Activated T-helper 1 cell treated with anti-CD3 and anti-CD28 coated beads, Interleukin-12 subunit alpha, Interleukin-12 subunit beta, Interleukin-2, Interleukin-4 antibody, amounts not matched to agents 30 ng/mL and 10 ng/mL and 1 ng/mL, durations not matched to agents 14 hours and 24 hours and 36 hours (primary cell): ENCODE measurements around the gene RASD1. TPM values are rescaled to one million over a fixed set of nuclear protein-coding genes. Genes with fewer than 3 reads are reported as not detected.

Experiments used
- DNase-seq: peaks from one replicate; pipeline ENCODE4 v3.0.0; 2021; ENCODE audit warnings: low spot score
- H3K27ac Mint-ChIP-seq: one replicate; pipeline ENCODE4 v1.8.0; 2021; ENCODE audit warnings: mild to moderate bottlenecking, mixed read lengths
- H3K27me3 Mint-ChIP-seq: one replicate; pipeline ENCODE4 v1.8.0; 2022; ENCODE audit warnings: mild to moderate bottlenecking, moderate library complexity, mixed read lengths; ENCODE audit not compliant: insufficient read depth
- H3K36me3 Mint-ChIP-seq: one replicate; pipeline ENCODE4 v1.8.0; 2021; ENCODE audit warnings: low read depth, mixed read lengths
- H3K4me1 Mint-ChIP-seq: one replicate; pipeline ENCODE4 v1.8.0; 2021; ENCODE audit warnings: low read depth, mixed read lengths
- H3K4me3 Mint-ChIP-seq: one replicate; pipeline ENCODE4 v1.8.0; 2021; ENCODE audit warnings: mild to moderate bottlenecking, moderate library complexity, mixed read lengths
- H3K9me3 Mint-ChIP-seq: one replicate; pipeline ENCODE4 v1.8.0; 2021; ENCODE audit warnings: mixed read lengths
- intact Hi-C: fragments of 100-400 bp; cut with micrococcal nuclease; formaldehyde crosslinking; loops from one replicate; pipeline ENCODE4 v1.15.1; 2024
- total RNA-seq: library from RNA; stranded (reverse); gene quantifications from 2 replicates; pipeline ENCODE4 v1.2.3, GENCODE V29; 2022

RASD1 gene
- total RNA-seq, 1 donor from 2014 or later: 12.9 TPM

GRCh38 chr17:17503566-17504130 lies 7.5 kb upstream of the RASD1 start:
- no peak for DNase-seq
- no peaks in the 10 kb centered on the region for H3K36me3 Mint-ChIP-seq
- H3K4me1 Mint-ChIP-seq: no peaks in the 10 kb centered on the region
- no peaks in the 10 kb centered on the region for H3K9me3 Mint-ChIP-seq
- intact Hi-C loops: no loop called here
- no peak overlapping the region for H3K4me3 Mint-ChIP-seq
- peaks cover 3% of the 10 kb centered on the region for H3K27me3 Mint-ChIP-seq
- no peak overlapping the region for H3K27ac Mint-ChIP-seq

DNA sequence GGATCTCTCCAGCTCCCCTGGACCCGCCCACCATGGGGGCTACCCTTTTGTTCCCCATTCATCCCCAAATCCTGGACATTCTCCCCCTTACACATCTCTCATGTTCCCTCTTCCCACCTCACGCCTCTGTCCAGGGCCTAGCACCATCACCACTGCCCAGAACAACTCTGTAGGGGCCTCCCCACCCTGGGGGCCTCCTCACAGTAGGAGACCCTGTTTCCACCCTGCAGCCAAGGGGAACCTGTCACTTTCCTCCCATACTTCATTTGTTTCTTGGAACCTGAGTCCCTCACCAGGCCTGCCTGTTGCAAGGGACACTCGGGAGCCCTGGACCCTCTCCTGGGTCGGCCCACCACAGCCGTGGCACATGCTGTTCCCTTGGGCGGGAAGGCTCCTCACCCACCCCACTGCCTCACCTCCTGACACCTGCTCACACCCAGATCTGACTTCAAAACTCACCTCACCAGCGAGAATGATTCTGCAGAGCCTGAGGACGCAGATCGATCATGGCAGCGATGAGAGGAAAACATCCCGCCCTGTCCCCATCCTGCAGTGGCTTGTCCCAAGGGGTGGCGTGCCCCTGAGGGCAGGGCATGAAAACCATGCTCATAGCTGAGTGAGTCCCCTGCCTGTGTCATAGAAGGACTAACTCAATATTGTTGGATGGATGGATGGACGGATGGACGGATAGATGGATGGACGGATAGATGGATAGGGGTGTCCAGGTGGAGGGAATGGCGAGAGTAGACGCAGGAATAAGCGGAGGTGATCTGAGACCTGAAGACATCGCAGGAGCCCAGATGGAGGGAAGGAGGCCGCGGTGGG lies 6.8 kb upstream of the RASD1 start:
- Mint-ChIP-seq H3K27me3 (peaks cover 3% of the 10 kb centered on the region), H3K36me3 (no peaks in the 10 kb centered on the region), H3K4me1 (no peaks in the 10 kb centered on the region), H3K9me3 (no peaks in the 10 kb centered on the region), H3K4me3 (no peak overlapping the region), H3K27ac (no peak overlapping the region)
- intact Hi-C loops: no loop called here
- DNase-seq: no peak

DNA sequence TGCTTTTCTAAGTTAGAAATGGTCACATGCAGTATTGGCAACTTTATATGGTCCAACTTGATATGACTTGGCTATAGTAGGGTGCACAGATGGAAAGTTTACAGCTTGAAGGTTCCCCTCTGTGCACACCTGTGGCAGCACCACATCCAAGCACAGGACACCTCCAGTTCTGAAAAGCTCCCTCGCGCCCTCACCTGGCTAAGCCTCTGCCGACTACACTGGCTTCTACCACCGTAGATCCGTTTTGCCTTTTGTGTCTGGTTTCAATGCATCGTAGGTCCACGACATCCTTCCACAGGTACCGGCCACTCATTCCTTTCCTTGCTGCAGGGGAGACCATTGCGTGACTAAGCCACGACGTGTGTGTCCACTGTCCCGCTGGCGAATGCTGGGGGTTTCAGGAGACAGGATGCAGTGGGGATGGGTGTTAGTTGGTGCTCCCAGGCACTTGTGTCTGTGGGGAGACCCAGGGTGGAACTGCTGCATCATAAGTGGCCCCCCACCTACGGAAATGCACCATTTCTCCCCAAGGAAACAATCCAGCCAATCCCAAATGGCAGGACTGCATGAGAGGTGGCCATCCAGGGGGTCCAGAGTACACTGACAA lies 4.9 kb upstream of the RASD1 start:
- peaks cover 3% of the 10 kb centered on the region for H3K27me3 Mint-ChIP-seq
- H3K27ac Mint-ChIP-seq: no peak overlapping the region
- no peaks in the 10 kb centered on the region for H3K9me3 Mint-ChIP-seq
- no peak overlapping the region for H3K4me3 Mint-ChIP-seq
- intact Hi-C loops: no loop called here
- no peaks in the 10 kb centered on the region for H3K36me3 Mint-ChIP-seq
- peaks cover 6% of the 10 kb centered on the region for H3K4me1 Mint-ChIP-seq
- DNase-seq: no peak

- no peak overlapping the region for H3K4me3 Mint-ChIP-seq
- intact Hi-C loops: loop anchor here (5.0 to 10.0 kb wide), 3 partner anchors 68 to 535 kb away; partner anchors contain the start of genes ATPAF2, DRC3, GID4 and TOM1L2
Measured at GRCh38 chr17:17499402-17500145, 3.4 kb upstream of the RASD1 start.

DNA sequence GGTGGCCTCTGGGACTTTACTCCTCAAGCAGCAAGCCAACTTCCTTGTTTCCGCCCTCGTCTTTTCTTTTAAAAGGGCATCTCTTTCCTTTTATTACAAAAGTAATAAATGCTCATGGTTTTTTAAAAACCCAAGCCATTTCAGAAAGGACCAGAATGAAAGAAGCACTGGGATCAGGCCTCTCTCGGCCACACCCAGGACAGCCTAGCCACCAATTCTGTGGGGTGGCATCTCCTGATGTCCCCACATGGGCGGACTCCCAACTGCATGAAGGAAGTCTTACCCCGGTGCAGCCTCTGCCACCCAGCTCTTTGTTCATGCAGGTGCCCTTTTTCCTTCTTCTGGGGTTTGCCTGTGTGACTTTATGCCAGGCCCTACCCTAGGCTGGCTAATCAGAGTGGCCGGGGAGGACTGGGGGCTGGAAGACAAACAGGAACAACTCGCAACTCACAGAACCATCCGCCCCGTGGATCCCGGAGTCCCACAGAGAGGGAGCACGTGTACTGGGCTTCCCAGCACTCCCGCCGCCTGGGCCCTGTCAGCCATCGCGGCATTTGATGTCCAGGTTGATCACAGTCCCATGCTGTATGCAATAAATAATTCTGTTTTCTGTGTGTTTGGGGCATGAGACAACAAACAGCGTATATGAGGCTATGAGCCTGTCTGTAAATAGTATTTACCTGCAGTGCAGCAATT lies 2.6 kb upstream of the RASD1 start:
- H3K27ac Mint-ChIP-seq: no peak overlapping the region
- H3K9me3 Mint-ChIP-seq: no peaks in the 10 kb centered on the region
- intact Hi-C loops: loop anchor here (5.0 to 10.0 kb wide), 3 partner anchors 69 to 536 kb away; partner anchors contain the start of genes ATPAF2, DRC3, GID4 and TOM1L2

More at GRCh38 chr17:17499402-17500145, 3.4 kb upstream of the RASD1 start:
- no peak for DNase-seq
- Mint-ChIP-seq H3K36me3 (no peaks in the 10 kb centered on the region), H3K4me1 (peaks cover 14% of the 10 kb centered on the region), H3K27ac (no peak overlapping the region), H3K9me3 (no peaks in the 10 kb centered on the region), H3K27me3 (peaks cover 13% of the 10 kb centered on the region)

GRCh38 chr17:17497845-17498520 lies 1.8 kb upstream of the RASD1 start:
- Mint-ChIP-seq H3K4me1 (peaks cover 14% of the 10 kb centered on the region), H3K4me3 (no peak overlapping the region), H3K36me3 (peaks cover 3% of the 10 kb centered on the region), H3K9me3 (no peaks in the 10 kb centered on the region), H3K27me3 (peaks cover 18% of the 10 kb centered on the region), H3K27ac (no peak overlapping the region)
- no peak for DNase-seq
- intact Hi-C loops: loop anchor here (1.0 to 10.0 kb wide), 6 partner anchors 57 to 537 kb away; partner anchors contain the start of genes ATPAF2, DRC3, GID4 and TOM1L2

More for the DNA sequence above, 2.6 kb upstream of the RASD1 start:
- peaks cover 14% of the 10 kb centered on the region for H3K27me3 Mint-ChIP-seq
- H3K4me1 Mint-ChIP-seq: peaks cover 14% of the 10 kb centered on the region
- no peak for DNase-seq
- no peaks in the 10 kb centered on the region for H3K36me3 Mint-ChIP-seq
- no peak overlapping the region for H3K4me3 Mint-ChIP-seq

DNA sequence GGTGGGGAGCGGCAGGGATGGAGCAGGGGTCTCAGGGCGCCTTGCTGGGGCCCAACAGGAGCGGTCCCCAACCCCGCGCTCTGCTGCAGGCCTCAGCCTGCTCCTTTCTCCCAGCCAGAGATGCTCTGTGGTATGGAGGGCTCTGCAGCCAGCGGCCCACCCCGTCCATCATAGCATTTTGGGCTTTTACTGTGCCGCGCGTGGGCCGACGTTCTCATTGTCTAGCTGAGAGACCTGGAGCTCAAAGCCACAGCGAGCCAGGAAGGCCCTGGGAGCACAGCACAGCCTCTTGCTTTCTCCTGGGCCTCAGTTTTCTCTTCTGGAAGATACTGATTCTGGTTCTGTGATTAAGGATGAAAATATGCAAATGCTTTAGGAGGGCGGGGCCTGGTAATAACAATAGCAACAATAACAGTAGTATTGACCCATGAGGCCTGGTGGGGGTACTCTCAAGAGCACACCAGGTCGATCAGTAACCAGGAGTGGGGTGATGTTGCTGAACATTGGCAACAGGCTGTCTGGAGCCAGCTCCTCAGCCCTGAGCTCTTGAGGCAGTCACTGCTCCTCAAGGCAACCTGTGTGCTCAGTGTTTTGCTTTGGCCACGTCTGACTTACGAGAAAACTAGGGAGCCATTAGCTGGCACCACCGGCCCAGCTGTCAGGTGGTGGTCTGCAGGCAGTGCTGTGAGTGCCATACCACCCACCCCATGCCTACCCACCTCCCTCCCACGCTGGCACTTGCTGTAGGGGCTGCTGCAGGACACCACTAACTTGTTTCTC lies 1.1 kb upstream of the RASD1 start:
- Mint-ChIP-seq H3K4me1 (peaks cover 14% of the 10 kb centered on the region), H3K36me3 (peaks cover 7% of the 10 kb centered on the region), H3K4me3 (peak overlapping the region; percentile 40), H3K27me3 (peaks cover 18% of the 10 kb centered on the region), H3K9me3 (no peaks in the 10 kb centered on the region), H3K27ac (no peak overlapping the region)
- no peak for DNase-seq
- intact Hi-C loops: loop anchor here (1.0 to 10.0 kb wide), 6 partner anchors 56 to 538 kb away; partner anchors contain the start of genes ATPAF2, DRC3, GID4 and TOM1L2

- intact Hi-C loops: loop anchor here (1.0 to 10.0 kb wide), 9 partner anchors 11 to 539 kb away; partner anchors contain the start of genes ATPAF2, DRC3, GID4 and PEMT
- Mint-ChIP-seq H3K27ac (peak overlapping the region; percentile 61), H3K9me3 (no peaks in the 10 kb centered on the region), H3K4me1 (peaks cover 14% of the 10 kb centered on the region), H3K27me3 (peaks cover 14% of the 10 kb centered on the region), H3K4me3 (peak overlapping the region; percentile 78), H3K36me3 (peaks cover 17% of the 10 kb centered on the region)
- peak; percentile 20 for DNase-seq
Measured at GRCh38 chr17:17495536-17496188, 533 bp downstream of the RASD1 start.

DNA sequence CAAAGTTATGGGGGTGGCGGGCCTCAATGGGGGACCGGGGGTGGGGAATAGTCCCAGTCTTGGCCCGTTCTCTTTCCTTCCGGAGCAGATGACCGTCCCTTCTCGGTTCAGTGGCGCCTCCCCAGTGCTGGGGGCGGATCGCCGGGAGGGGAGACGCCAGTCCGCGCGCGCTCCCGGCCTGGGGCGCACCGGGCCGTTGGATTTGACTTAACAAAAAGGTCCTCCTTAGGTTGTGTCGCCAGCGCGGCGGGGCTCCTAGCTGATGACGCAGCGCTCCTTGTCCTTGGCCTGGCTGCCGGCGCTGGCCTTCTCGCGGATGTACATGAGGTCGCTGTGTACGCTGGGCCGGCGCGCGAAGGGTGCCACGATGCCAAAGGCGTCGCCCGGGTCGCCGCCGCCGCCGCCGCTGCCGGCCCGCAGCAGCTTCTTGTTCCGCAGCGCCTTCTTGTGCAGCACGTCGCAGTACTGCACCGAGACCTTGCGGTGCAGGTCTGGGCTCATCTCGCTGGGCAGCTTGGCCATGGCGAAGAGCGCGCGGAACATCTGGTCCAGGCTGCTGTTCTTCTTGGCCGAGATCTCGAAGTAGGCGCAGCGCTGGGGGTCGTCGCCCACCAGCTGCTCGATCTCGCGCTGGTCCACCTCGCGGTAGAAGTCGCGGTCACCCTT lies 1.2 kb downstream of the RASD1 start:
- Mint-ChIP-seq H3K4me3 (peak overlapping the region; percentile 78), H3K4me1 (peaks cover 14% of the 10 kb centered on the region), H3K27ac (peak overlapping the region; percentile 61), H3K36me3 (peaks cover 17% of the 10 kb centered on the region), H3K9me3 (no peaks in the 10 kb centered on the region), H3K27me3 (peaks cover 14% of the 10 kb centered on the region)
- intact Hi-C loops: loop anchor here (5.0 to 10.0 kb wide), 3 partner anchors 72 to 540 kb away; partner anchors contain the start of genes ATPAF2, DRC3, GID4 and TOM1L2
- DNase-seq: no peak

GRCh38 chr17:17494499-17494869 lies 1.7 kb downstream of the RASD1 start:
- H3K27me3 Mint-ChIP-seq: peaks cover 14% of the 10 kb centered on the region
- H3K9me3 Mint-ChIP-seq: no peaks in the 10 kb centered on the region
- H3K4me1 Mint-ChIP-seq: peaks cover 14% of the 10 kb centered on the region
- no peak for DNase-seq
- H3K27ac Mint-ChIP-seq: no peak overlapping the region
- H3K4me3 Mint-ChIP-seq: peak overlapping the region; percentile 11
- intact Hi-C loops: loop anchor here (10.0 kb wide), 2 partner anchors 480 to 540 kb away; partner anchors contain the start of genes ATPAF2, DRC3, GID4 and TOM1L2
- H3K36me3 Mint-ChIP-seq: peaks cover 19% of the 10 kb centered on the region
